ENCODE data around the gene CCDC187. TPM values are rescaled to one million over a fixed set of nuclear protein-coding genes. Genes with fewer than 3 reads are reported as not detected.

Gene CCDC187
- total and polyA plus RNA-seq, 8 donors = 0.12 to 2.8 (median 0.45) TPM; not detected in 1

GRCh38 chr9:136341042-136341655 is 37.3 kb upstream of the CCDC187 start:
- Histone ChIP-seq H3K4me3 (no peak overlapping the region), H3K4me1 (peaks cover 32 to 54% (median 47%) of the 10 kb centered on the region in 4 donors), H3K36me3 (peaks cover 0 to 45% (median 26%) of the 10 kb centered on the region in 4 donors), H3K9me3 (no peaks in the 10 kb centered on the region), H3K27me3 (no peaks in the 10 kb centered on the region), H3K27ac (no peak overlapping the region)
- intact Hi-C loops (cut with DNase I; ENCODE audit: low total_unique reads) = no loop called here
- DNase-seq = peak in 1 of 2 donors; percentile 41
- 68 to 88% (median 78%) methylated on average over 9 to 18 of the region's 18 CpGs for WGBS, 5 donors
- peak in 1 of 3 donors; percentile 22 for TF ChIP-seq POLR2AphosphoS5 (IDR thresholded peaks at IDR 0.05)
- no peak for TF ChIP-seq POLR2A (IDR thresholded peaks at IDR 0.05)

DNA sequence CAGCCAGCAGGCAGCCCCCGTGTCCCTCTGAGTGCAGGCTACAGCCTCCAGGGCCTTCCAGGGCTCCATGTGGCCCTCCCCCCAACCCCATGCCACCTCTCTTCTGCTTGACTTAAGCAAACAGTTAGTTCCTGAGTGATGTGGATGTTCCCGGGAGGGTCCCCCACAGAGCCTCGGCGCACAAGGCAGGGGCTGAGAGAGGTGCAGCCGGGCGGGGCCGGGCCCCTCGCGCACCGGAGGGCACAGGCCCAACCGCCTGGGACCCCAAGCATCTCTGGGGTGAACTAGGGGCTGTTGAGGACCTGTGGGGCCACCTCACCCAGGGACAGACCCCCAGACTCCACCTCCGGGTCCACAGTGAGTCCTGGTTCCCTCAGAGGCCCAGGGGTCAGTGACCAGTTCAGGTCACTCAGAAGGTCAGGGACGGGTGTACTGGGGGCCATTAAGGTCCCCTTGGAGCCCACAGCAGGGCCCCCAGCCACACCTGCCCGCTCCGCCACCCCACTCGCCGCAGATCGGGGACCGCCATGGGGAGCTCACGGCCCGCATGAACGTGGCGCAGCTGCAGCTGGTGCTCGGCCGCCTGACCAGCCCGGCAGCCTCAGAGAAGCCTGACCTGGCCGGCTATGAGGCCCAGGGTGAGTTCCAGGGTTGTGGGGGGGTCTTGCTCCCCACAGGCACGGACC is 36.6 kb upstream of the CCDC187 start:
- H3K4me1 ChIP-seq = peaks cover 25 to 47% (median 41%) of the 10 kb centered on the region in 4 donors
- DNase-seq = no peak
- 90 to 95% (median 94%) methylated on average over 10 to 28 of the region's 28 CpGs for WGBS, 5 donors
- intact Hi-C loops (cut with DNase I; ENCODE audit: low total_unique reads) = no loop called here
- no peak overlapping the region for H3K4me3 ChIP-seq
- no peaks in the 10 kb centered on the region for H3K9me3 ChIP-seq
- H3K27ac ChIP-seq = no peak overlapping the region
- H3K36me3 ChIP-seq = peaks cover 0 to 51% (median 30%) of the 10 kb centered on the region in 4 donors
- TF ChIP-seq POLR2A (IDR thresholded peaks at IDR 0.05) (no peak), EP300 (IDR thresholded peaks at IDR 0.05) (no peak), POLR2AphosphoS5 (IDR thresholded peaks at IDR 0.05) (no peak), CTCF (IDR thresholded peaks at IDR 0.05) (no peak)
- H3K27me3 ChIP-seq = no peaks in the 10 kb centered on the region

DNA sequence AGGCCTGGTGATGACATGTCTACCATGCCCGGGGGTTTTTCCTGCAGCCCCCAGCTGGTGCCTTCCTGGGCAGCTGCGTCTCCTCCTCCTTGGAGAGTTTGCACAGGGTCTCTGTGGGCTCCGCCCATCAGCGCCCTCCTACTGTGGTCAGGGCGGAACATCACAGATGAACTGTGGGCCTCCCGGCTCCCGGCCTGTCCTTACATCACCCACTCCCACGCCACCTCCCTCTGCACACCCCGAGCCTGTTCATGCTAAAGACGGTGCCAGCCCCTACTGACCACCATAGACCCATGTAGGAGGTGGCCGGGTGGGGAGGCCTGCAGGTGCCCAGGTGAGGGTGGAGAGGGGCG is 36.0 kb upstream of the CCDC187 start:
- H3K27ac ChIP-seq = no peak overlapping the region
- no peak for DNase-seq
- peaks cover 0 to 51% (median 33%) of the 10 kb centered on the region in 4 donors for H3K36me3 ChIP-seq
- intact Hi-C loops (cut with DNase I; ENCODE audit: low total_unique reads) = loop anchor here (10.0 kb wide), 1 partner anchor 65 kb away; the partner anchor contains the start of gene SNAPC4
- no peak overlapping the region for H3K4me3 ChIP-seq
- WGBS, 5 donors = 82 to 94% (median 92%) methylated on average over 7 to 12 of the region's 12 CpGs
- TF ChIP-seq POLR2A (IDR thresholded peaks at IDR 0.05) (no peak), CTCF (IDR thresholded peaks at IDR 0.05) (no peak), POLR2AphosphoS5 (IDR thresholded peaks at IDR 0.05) (no peak), EP300 (IDR thresholded peaks at IDR 0.05) (no peak)
- peaks cover 22 to 42% (median 35%) of the 10 kb centered on the region in 4 donors for H3K4me1 ChIP-seq
- H3K27me3 ChIP-seq = no peaks in the 10 kb centered on the region
- H3K9me3 ChIP-seq = no peaks in the 10 kb centered on the region

- peaks cover 22 to 38% (median 32%) of the 10 kb centered on the region in 4 donors for H3K4me1 ChIP-seq
- no peaks in the 10 kb centered on the region for H3K27me3 ChIP-seq
- H3K4me3 ChIP-seq = no peak overlapping the region
- H3K27ac ChIP-seq = no peak overlapping the region
- TF ChIP-seq POLR2A (IDR thresholded peaks at IDR 0.05) (no peak), EP300 (IDR thresholded peaks at IDR 0.05) (no peak), CTCF (IDR thresholded peaks at IDR 0.05) (peak in 6 of 7 experiments; percentile 19 to 92 (median 88)), POLR2AphosphoS5 (IDR thresholded peaks at IDR 0.05) (peak in 1 of 3 donors; percentile 58)
- no peaks in the 10 kb centered on the region for H3K9me3 ChIP-seq
- peak; percentile 85 to 90 for DNase-seq
- 62 to 68% (median 67%) methylated on average over 23 to 32 of the region's 32 CpGs for WGBS, 5 donors
- peaks cover 0 to 51% (median 36%) of the 10 kb centered on the region in 4 donors for H3K36me3 ChIP-seq
- intact Hi-C loops (cut with DNase I; ENCODE audit: low total_unique reads) = loop anchor here (10.0 kb wide), 1 partner anchor 65 kb away; the partner anchor contains the start of gene SNAPC4
Observed at GRCh38 chr9:136339173-136339957, 35.5 kb upstream of the CCDC187 start.
